NCI-H82 treated with DMSO at 0.1 percent for 48 hours (cell line): ENCODE data around the gene ZNF146.
"Not testable (repeated sequence)": the region's sequence is repeated elsewhere in the genome, so short reads cannot be mapped to it uniquely, and the experiment has no call there.

Experiments used
- DNase-seq: peaks from one replicate; lab custom pipeline; 2025; ENCODE audit not compliant: unreplicated experiment; lab: John Stamatoyannopoulos, UW

Gene ZNF146

GRCh38 chr19:36269295-36269694 lies 54.4 kb downstream of the ZNF146 start:
- DNase-seq, result not testable (repeated sequence)
